Stimulated activated naive CD8-positive, alpha-beta T cell treated with anti-CD3 and anti-CD28 coated beads, Interleukin-15, Interleukin-2, amounts not matched to agents 100 ng/mL and 50 ng/mL, for 24 hours (primary cell): Measurements from ENCODE around the gene SPDYE3.
"Not testable (repeated sequence)": the region's sequence is repeated elsewhere in the genome, so short reads cannot be mapped to it uniquely, and the experiment has no call there.

Source experiments
- H3K27ac Mint-ChIP-seq: one replicate; pipeline ENCODE4 v1.8.0; 2021; ENCODE audit warnings: mild to moderate bottlenecking, mixed read lengths
- H3K27me3 Mint-ChIP-seq: one replicate; pipeline ENCODE4 v1.8.0; 2021; ENCODE audit warnings: mixed read lengths
- H3K36me3 Mint-ChIP-seq: one replicate; pipeline ENCODE4 v1.8.0; 2021; ENCODE audit warnings: low read depth, mixed read lengths
- H3K4me1 Mint-ChIP-seq: one replicate; pipeline ENCODE4 v1.8.0; 2021; ENCODE audit warnings: low read depth, mixed read lengths
- H3K4me3 Mint-ChIP-seq: one replicate; pipeline ENCODE4 v1.8.0; 2021; ENCODE audit warnings: mild to moderate bottlenecking, mixed read lengths
- H3K9me3 Mint-ChIP-seq: one replicate; pipeline ENCODE4 v1.8.0; 2021; ENCODE audit warnings: mixed read lengths

Gene SPDYE3

DNA sequence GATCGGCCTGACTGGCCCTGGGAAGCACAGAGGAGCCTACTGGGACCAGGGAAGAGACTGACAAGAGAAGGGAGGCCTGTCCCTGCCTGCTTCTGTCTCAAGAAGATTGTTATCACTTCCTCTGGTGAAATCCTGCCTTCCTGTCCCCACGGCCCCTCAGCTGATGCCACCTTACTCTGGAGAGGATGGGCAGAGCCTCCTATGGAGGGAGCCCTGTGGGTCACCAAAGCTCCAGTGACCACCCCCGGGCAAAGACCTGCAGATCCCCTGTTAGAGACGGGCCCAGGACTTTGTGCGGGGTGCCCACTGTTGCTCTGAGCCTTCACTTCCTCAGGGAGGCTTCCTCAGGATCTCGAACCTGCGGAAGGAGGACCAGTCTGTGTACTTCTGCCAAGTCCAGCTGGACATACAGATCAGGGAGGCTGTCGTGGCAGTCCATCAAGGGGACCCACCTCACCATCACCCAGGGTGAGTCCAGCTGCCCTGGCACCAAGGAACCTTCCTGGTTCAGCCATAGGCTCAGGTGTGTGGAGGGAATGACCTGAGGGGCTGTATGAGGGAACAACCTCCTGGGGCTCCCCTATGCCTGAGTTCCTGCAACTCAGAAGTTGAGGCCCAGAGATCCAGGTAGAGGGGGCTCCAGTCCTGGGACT lies 49.0 kb downstream of the SPDYE3 start:
- H3K36me3 Mint-ChIP-seq = peaks cover 55% of the 10 kb centered on the region
- no peaks in the 10 kb centered on the region for H3K9me3 Mint-ChIP-seq
- no peak overlapping the region for H3K4me3 Mint-ChIP-seq
- no peaks in the 10 kb centered on the region for H3K27me3 Mint-ChIP-seq
- H3K27ac Mint-ChIP-seq = peak overlapping the region; percentile 26
- peaks cover 26% of the 10 kb centered on the region for H3K4me1 Mint-ChIP-seq

DNA sequence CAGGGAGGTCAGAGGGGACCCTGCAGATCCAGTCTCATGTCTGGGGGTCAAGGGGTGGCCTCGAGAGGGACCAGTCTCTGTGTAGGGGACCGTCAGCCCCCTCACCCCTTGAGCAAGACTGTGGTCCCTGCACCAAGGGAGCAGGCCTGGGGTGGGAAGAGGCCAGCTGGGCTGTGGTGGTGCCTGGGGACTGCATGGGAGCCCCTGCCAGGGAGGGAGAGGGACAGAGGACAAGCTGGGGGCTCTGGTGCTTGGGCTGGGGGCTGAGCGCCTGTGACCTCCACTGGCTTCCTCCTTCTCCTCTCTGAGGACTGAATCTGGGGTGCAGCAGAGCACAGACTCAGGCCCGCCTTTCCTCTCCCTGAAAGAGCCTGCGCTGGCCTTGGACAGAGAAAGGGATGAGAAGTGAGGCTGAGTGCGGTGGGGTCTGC lies 49.6 kb downstream of the SPDYE3 start:
- Mint-ChIP-seq H3K9me3 (no peaks in the 10 kb centered on the region), H3K4me3 (no peak overlapping the region), H3K36me3 (peaks cover 60% of the 10 kb centered on the region), H3K27me3 (no peaks in the 10 kb centered on the region), H3K4me1 (peaks cover 20% of the 10 kb centered on the region), H3K27ac (peak overlapping the region; percentile 36)

DNA sequence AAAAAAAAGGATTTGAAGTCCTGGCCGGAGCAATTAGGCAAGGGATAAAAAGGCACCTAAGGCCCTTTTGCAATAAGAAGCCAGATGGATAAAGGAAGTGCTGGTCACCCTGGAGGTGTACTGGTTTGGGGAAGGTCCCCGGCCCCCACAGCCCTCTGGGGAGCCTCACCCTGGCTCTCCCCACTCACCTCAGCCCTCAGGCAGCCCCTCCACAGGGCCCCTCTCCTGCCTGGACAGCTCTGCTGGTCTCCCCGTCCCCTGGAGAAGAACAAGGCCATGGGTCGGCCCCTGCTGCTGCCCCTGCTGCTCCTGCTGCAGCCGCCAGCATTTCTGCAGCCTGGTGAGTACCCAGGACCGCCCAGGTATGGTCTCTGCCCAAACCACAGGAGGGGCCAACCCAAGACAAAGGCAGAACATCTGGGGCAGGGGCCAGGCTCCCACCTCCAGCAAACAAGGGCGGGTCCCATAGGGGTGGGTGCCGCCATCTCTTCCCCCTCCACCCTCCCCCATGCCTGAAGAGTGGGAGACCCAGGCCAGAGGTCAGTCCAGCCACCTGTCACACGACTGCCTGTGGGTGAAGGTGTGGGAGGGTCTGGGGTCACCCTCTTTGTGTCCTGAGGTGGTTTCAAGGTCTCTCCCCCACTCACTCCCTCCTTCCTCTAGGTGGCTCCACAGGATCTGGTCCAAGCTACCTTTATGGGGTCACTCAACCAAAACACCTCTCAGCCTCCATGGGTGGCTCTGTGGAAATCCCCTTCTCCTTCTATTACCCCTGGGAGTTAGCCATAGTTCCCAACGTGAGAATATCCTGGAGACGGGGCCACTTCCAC lies 50.7 kb downstream of the SPDYE3 start, which contains the start of gene PILRB:
PILRB (plus strand) TSS at position 91 of the 830 bp plus-strand sequence; CDS start at position 277, 186 bp downstream.
- H3K4me3 Mint-ChIP-seq = no peak within 1 kb of the TSS
- peaks cover 13% of the 10 kb centered on the region for H3K4me1 Mint-ChIP-seq

DNA sequence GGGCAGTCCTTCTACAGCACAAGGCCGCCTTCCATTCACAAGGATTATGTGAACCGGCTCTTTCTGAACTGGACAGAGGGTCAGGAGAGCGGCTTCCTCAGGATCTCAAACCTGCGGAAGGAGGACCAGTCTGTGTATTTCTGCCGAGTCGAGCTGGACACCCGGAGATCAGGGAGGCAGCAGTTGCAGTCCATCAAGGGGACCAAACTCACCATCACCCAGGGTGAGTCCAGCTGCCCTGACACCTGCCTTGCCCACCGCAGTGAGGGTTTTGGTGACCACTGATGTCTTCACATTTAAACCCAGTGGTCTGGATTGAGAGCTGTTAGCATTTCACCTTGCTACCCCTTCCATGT lies 51.3 kb downstream of the SPDYE3 start:
- Mint-ChIP-seq H3K27ac (no peak overlapping the region), H3K36me3 (peaks cover 71% of the 10 kb centered on the region), H3K4me3 (no peak overlapping the region)

More for the DNA sequence above, 50.7 kb downstream of the SPDYE3 start, which contains the start of gene PILRB:
- H3K9me3 Mint-ChIP-seq = no peaks in the 10 kb centered on the region
- peaks cover 67% of the 10 kb centered on the region for H3K36me3 Mint-ChIP-seq
- no peaks in the 10 kb centered on the region for H3K27me3 Mint-ChIP-seq
- peak within 1 kb of the TSS; percentile 36 for H3K27ac Mint-ChIP-seq

DNA sequence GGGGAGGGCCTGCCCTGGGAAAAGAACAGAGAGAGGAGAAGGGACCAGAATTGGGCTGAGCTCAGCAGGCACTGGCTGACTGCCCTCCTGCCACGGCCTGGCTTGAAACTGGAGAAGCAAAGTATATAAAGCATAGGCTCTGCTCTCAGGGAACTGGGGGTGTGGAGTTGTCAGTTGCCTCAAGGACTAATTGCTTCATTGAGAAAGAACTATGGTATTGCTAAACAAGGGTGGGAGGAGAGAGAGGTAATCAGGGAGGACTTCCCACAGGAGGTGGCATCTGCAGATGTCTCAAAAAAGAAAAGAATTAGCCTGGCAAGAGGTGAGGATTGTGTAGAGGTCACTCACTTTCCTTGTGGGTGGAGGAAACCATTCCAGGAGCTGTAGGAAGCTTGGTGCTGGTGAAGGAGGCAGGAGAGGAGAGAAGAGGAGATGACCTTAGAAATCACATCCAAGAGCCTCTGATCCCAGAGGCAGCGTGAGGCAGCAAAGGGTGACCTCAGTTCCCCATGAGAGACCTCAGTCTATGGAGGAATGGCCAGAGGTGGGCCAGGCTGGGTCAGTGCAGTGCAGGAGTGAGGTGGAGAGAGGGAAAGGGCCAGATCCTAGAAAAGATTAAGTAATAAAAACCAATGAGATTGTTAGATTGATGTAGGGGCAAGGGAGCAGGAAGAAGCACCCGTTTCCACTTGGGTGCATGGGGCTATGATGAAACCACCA lies 52.8 kb downstream of the SPDYE3 start:
- H3K27ac Mint-ChIP-seq = peak overlapping the region; percentile 2
- H3K27me3 Mint-ChIP-seq = no peaks in the 10 kb centered on the region
- H3K9me3 Mint-ChIP-seq = no peaks in the 10 kb centered on the region
- peaks cover 75% of the 10 kb centered on the region for H3K36me3 Mint-ChIP-seq
- H3K4me3 Mint-ChIP-seq = no peak overlapping the region
- peaks cover 17% of the 10 kb centered on the region for H3K4me1 Mint-ChIP-seq

More for the DNA sequence above, 51.3 kb downstream of the SPDYE3 start:
- no peaks in the 10 kb centered on the region for H3K9me3 Mint-ChIP-seq
- no peaks in the 10 kb centered on the region for H3K27me3 Mint-ChIP-seq
- H3K4me1 Mint-ChIP-seq = peaks cover 10% of the 10 kb centered on the region

DNA sequence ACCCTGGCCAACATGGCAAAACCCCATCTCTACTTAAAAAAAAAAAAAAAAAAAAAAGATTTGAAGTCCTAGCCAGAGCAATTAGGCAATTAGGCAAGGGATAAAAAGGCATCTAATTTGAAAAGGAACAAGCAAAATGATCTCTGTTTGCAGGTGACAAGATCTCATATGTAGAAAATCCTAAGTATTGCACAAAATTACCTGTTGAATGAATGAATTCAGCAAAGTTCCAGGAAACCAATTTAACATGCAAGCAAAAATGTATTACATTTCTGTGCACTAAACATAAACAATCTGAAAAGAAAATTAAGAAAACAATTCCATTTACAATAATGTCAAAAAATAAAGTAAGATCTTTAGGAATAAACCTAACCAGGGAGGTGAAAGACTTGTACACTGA lies 55.6 kb downstream of the SPDYE3 start:
- H3K27me3 Mint-ChIP-seq = no peaks in the 10 kb centered on the region
- H3K4me1 Mint-ChIP-seq = peaks cover 45% of the 10 kb centered on the region
- no peaks in the 10 kb centered on the region for H3K9me3 Mint-ChIP-seq
- H3K4me3 Mint-ChIP-seq = no peak overlapping the region
- peaks cover 80% of the 10 kb centered on the region for H3K36me3 Mint-ChIP-seq
- H3K27ac Mint-ChIP-seq = no peak overlapping the region

DNA sequence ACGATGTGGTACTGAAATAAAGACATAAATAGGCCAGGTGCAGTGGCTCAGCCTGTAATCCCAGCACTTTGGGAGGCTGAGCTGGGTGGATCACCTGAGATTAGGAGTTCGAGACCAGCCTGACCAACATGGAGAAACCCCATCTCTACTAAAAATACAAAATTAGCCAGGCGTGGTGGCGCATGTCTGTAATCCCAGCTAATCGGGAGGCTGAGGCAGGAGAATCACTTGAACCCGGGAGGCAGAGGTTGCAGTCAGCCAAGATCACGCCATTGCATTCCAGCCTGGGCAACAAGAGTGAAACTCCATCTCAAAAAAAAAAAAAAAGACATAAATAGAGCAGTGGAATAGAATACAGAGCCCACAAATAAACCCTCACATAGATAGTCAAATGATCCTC lies 56.3 kb downstream of the SPDYE3 start:
- not testable (repeated sequence) for H3K4me3 Mint-ChIP-seq, H3K27ac Mint-ChIP-seq, H3K27me3 Mint-ChIP-seq, H3K9me3 Mint-ChIP-seq
- H3K4me1 Mint-ChIP-seq = peaks cover 52% of the 10 kb centered on the region
- peaks cover 78% of the 10 kb centered on the region for H3K36me3 Mint-ChIP-seq

DNA sequence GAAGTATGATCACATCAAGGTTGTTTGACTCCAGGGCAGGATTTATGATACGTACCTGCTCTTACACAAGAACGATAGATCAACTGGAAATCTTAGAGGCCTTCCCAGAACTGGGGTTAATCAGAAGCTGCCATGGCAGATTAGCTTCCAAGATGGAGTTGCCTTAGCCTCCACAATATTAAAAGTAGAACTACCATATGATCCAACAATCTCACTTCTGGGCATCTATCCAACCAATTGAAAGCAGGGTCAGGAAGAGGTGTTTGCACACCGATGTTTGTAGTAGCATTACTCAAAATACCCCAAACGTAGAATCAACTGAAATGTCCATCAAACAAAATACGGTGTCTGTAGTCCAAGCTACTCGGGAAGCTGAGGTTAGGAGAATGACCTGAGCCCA lies 57.0 kb downstream of the SPDYE3 start:
- H3K4me3 Mint-ChIP-seq = no peak overlapping the region
- peaks cover 56% of the 10 kb centered on the region for H3K4me1 Mint-ChIP-seq
- peak overlapping the region; percentile 56 for H3K27ac Mint-ChIP-seq
- H3K9me3 Mint-ChIP-seq = no peaks in the 10 kb centered on the region
- H3K27me3 Mint-ChIP-seq = no peaks in the 10 kb centered on the region
- H3K36me3 Mint-ChIP-seq = peaks cover 72% of the 10 kb centered on the region

DNA sequence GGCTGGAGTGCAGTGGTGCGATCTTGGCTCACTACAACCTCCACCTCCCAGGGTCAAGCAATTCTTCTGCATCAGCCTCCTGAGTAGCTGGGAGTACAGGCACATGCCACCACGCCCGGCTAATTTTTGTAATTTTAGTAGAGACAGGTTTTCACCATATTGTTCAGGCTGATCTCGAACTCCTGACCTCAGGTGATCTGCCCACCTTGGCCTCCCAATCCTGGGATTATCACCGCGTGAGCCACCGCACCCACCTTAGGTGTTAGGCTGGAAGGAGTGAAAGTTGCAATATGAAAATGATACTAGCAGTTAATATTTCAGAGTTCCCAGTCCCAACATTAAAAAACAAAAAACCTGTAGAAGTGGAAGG lies 58.5 kb downstream of the SPDYE3 start:
- H3K27ac Mint-ChIP-seq = peak overlapping the region; percentile 68
- H3K9me3 Mint-ChIP-seq, H3K27me3 Mint-ChIP-seq: not testable (repeated sequence)
- peaks cover 62% of the 10 kb centered on the region for H3K4me1 Mint-ChIP-seq
- peak overlapping the region; percentile 22 for H3K4me3 Mint-ChIP-seq
- peaks cover 60% of the 10 kb centered on the region for H3K36me3 Mint-ChIP-seq

DNA sequence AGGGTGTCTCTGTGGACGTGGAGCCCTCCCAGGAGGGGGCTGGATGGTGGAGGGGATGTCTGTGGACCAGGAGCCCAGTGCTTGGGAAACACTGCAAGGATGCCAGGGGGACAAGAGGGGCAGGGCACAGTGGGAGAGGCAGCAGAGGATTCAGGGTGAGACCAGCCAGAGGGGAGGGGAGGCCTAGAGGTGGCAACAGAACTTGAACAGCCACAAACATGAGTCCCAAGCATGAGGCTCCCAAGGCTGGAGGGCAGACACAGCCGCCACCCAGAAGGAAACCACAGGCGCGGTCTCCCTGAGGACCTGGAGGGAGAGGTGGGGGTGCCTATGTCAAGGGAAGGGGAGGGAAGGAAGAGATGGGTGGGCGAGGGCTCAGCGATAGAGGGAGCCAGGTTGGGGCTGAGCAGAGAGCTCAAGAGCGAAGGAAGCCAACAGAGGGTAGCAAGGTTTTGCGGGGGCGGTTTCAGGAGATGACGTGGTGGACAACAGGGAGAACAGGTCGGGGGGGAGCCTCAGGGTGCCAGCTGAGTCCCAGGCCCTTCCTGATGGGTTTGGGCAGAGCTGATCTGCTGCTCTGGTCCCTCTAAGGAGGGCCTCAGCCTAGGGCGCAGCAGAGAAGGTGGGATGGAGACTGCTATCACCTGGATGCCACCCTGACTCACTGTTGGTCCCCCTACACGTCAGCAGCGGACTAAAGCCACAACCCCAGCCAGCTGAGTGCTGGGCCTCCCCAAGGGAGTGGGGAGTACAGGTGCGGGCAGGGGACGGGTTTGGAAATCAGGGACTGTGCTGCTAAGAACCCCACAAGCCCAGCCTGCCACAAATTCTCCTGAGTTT lies 59.1 kb downstream of the SPDYE3 start:
- Mint-ChIP-seq H3K9me3 (no peaks in the 10 kb centered on the region), H3K4me3 (peak overlapping the region; percentile 22), H3K27me3 (no peaks in the 10 kb centered on the region), H3K4me1 (peaks cover 69% of the 10 kb centered on the region), H3K27ac (peak overlapping the region; percentile 68), H3K36me3 (peaks cover 53% of the 10 kb centered on the region)

DNA sequence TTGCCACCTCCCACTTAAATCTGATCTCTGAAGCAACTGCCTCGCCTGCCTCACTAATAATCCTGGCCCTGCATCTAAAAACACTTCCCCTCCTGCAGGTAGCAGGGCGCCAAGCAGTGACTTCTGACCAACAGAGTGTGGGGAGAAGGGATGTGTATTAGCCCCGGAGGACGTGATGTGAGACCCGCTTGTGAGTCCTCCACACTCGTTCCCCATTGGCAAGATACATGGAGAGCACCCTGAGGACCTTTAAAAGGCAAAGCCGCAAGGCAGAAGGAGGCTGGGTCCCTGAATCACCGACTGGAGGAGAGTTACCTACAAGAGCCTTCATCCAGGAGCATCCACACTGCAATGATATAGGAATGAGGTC lies 59.7 kb downstream of the SPDYE3 start:
- Mint-ChIP-seq H3K4me3 (no peak overlapping the region), H3K9me3 (no peaks in the 10 kb centered on the region), H3K27ac (peak overlapping the region; percentile 42), H3K27me3 (no peaks in the 10 kb centered on the region), H3K36me3 (peaks cover 47% of the 10 kb centered on the region), H3K4me1 (peaks cover 75% of the 10 kb centered on the region)

DNA sequence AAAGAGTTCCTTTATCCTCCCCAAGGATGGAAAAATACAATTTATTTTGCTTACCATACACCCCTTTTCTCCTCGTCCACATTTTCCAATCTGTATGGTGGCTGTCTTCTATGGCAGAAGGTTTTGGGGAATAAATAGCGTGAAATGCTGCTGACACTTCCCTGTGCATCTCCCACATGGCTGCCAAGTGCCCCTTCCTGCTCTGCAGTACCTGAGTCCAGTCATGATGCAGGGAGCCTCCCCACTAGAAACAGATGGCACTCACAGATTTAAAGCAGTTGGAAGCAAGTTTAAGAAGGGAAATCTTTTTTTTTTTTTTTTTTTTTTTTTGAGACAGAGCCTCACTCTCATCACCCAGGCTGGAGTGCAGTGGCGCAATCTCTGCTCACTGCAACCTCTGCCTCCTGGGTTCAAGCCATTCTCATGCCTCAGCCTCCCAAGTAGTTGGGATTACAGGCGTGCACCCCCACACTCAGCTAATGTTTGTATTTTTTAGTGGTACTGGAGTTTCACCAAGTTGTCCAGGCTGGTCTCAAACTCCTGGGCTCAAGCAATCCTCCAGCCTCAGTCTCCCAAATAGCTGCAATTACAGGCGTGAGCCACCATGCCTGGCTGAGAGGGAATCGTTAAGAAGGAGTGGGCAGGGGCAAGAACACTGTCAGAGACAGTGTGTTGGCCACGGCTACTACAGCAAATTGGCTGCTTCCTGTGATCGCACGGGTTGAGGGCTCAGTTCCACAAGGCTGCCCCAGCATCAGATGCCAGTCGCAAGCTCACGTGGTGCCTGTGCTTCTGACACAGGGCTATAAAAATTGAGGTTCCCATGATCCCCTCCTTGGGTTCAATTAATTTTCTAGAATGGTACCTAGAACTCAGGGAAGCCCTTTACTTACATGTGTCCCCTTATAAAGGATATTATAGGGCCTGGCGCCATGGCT lies 60.4 kb downstream of the SPDYE3 start:
- Mint-ChIP-seq H3K4me3 (no peak overlapping the region), H3K9me3 (no peaks in the 10 kb centered on the region), H3K27me3 (no peaks in the 10 kb centered on the region), H3K27ac (peak overlapping the region; percentile 88), H3K36me3 (peaks cover 40% of the 10 kb centered on the region), H3K4me1 (peaks cover 80% of the 10 kb centered on the region)

DNA sequence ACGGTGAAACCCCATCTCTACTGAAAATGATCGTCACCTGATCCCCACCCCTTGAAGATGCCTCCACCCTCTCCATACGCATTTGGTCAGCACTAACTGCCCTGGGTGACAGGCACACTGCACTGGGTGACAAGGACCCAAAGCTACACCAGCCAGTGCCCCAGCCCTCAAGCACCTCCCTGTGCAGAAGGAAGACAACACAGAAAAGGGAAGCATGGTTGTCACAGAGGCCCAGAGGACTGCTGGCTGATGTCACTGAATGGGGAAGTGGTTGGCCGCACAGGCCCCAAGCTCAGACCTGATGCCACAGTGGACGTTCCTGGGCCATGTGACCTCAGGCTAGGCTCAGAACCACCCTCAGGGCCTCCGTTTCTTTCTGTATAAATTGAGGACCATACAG lies 61.6 kb downstream of the SPDYE3 start:
- Mint-ChIP-seq H3K4me3 (peak overlapping the region; percentile 45), H3K27ac (peak overlapping the region; percentile 88), H3K27me3 (no peaks in the 10 kb centered on the region), H3K4me1 (peaks cover 76% of the 10 kb centered on the region), H3K36me3 (peaks cover 28% of the 10 kb centered on the region), H3K9me3 (no peaks in the 10 kb centered on the region)
